Measurements from ENCODE around the gene CWC22.
"Not testable (repeated sequence)": the region's sequence is repeated elsewhere in the genome, so short reads cannot be mapped to it uniquely, and the experiment has no call there.

The CWC22 gene

GRCh38 chr2:179965291-179966258 is 41.5 kb downstream of the CWC22 start:
- TF ChIP-seq CTCF (conservative IDR thresholded peaks at IDR 0.05) (0 out of 2 replicates have a peak, but pooled peaks have one; percentile 7), ZFX (IDR thresholded peaks at IDR 0.05) (no peak)
- no peak overlapping the region; the same call in 1 of the 2 replicates for H3K27ac ChIP-seq

- no peak overlapping the region for H3K27ac ChIP-seq
Observed at GRCh38 chr2:179963626-179964025, 43.5 kb downstream of the CWC22 start.

GRCh38 chr2:179958251-179958650 is 48.8 kb downstream of the CWC22 start:
- H3K27ac ChIP-seq, result not testable (repeated sequence)

More at GRCh38 chr2:179963626-179964025, 43.5 kb downstream of the CWC22 start:
- no peak for TF ChIP-seq ZFX (IDR thresholded peaks at IDR 0.05)
- TF ChIP-seq CTCF (conservative IDR thresholded peaks at IDR 0.05), result no peak

- TF ChIP-seq CTCF (conservative IDR thresholded peaks at IDR 0.05) (no peak), ZFX (IDR thresholded peaks at IDR 0.05) (no peak)
- no peak overlapping the region for H3K27ac ChIP-seq
Observed at GRCh38 chr2:179954026-179954425, 53.1 kb downstream of the CWC22 start.

GRCh38 chr2:179953359-179953758 is 53.7 kb downstream of the CWC22 start:
- TF ChIP-seq ZFX (IDR thresholded peaks at IDR 0.05), result no peak
- no peak for TF ChIP-seq CTCF (conservative IDR thresholded peaks at IDR 0.05)
- H3K27ac ChIP-seq, result no peak overlapping the region

GRCh38 chr2:179952658-179953057 is 54.4 kb downstream of the CWC22 start:
- H3K27ac ChIP-seq, result no peak overlapping the region
- no peak for TF ChIP-seq CTCF (conservative IDR thresholded peaks at IDR 0.05)
- no peak for TF ChIP-seq ZFX (IDR thresholded peaks at IDR 0.05)

- H3K27ac ChIP-seq, result no peak overlapping the region
- TF ChIP-seq ZFX (IDR thresholded peaks at IDR 0.05) (no peak), CTCF (conservative IDR thresholded peaks at IDR 0.05) (no peak)
Observed at GRCh38 chr2:179951680-179952079, 55.4 kb downstream of the CWC22 start.
